K562 (cell line): ENCODE measurements around the gene GNAT2. TPM values are rescaled to one million over a fixed set of nuclear protein-coding genes. Genes with fewer than 3 reads are reported as not detected.

Source experiments
- BMI1 ChIP-seq: fragments of 150-350 bp; IDR thresholded peaks from 2 replicates; pipeline ENCODE4 v1.6.1; 2014; ENCODE audit warnings: low read length
- CCNT2 ChIP-seq: IDR thresholded peaks from 2 replicates; pipeline ENCODE4 v1.6.1; 2011; ENCODE audit warnings: borderline replicate concordance, low read depth, mild to moderate bottlenecking, moderate library complexity, mixed read lengths, low read length; ENCODE audit not compliant: insufficient read length; ENCODE audit errors: extremely low read depth
- CSDE1 ChIP-seq, 2 experiments: fragments of 450-650 bp; IDR thresholded peaks; 2 replicates each; pipeline ENCODE4 v1.6.1; 2016; ENCODE audit warnings: mild to moderate bottlenecking in 1 of 2
- CXXC5 ChIP-seq: fragments of 250-450 bp; sonication (Bioruptor Pico); IDR thresholded peaks from 2 replicates; pipeline ENCODE4 v1.8.0; 2022; ENCODE audit warnings: inconsistent platforms, mild to moderate bottlenecking, moderate library complexity
- DNMT1 ChIP-seq: fragments of 450-650 bp; IDR thresholded peaks from 2 replicates; pipeline ENCODE4 v1.6.1; 2016; ENCODE audit warnings: antibody characterized with exemption, mild to moderate bottlenecking
- ELF1 ChIP-seq: fragments of 200-800 bp; sonication (Bioruptor generic); IDR thresholded peaks from 2 replicates; pipeline ENCODE4 v1.6.1; 2016; ENCODE audit warnings: missing genetic modification characterization, missing compliant biosample characterization
- HNRNPLL ChIP-seq: fragments of 200-400 bp; formaldehyde crosslinking; IDR thresholded peaks from 2 replicates; pipeline ENCODE4 v1.6.1; 2017; ENCODE audit warnings: low read length, low read depth, mild to moderate bottlenecking; ENCODE audit not compliant: poor library complexity, severe bottlenecking
- IRF2 ChIP-seq: sonication (generic); formaldehyde crosslinking; IDR thresholded peaks from 2 replicates; pipeline ENCODE4 v1.8.1; 2022; ENCODE audit warnings: mild to moderate bottlenecking, missing genetic modification reagents
- KLF1 ChIP-seq: fragments of 450-650 bp; IDR thresholded peaks from 2 replicates; pipeline ENCODE4 v1.6.1; 2016; ENCODE audit warnings: missing genetic modification characterization, missing compliant biosample characterization
- MAZ ChIP-seq, 2 experiments: fragments of 450-650 bp in 1 of 2; sonication (generic) in 1 of 2; formaldehyde crosslinking; IDR thresholded peaks in 1 of 2; conservative IDR thresholded peaks in 1 of 2; 2 replicates each; pipeline versions ENCODE4 v1.4.0 to v1.5.0; 2020; ENCODE audit warnings: mild to moderate bottlenecking in 1 of 2, missing genetic modification reagents in 1 of 2
- MED1 ChIP-seq: sonication (generic); formaldehyde crosslinking; IDR thresholded peaks from 2 replicates; pipeline ENCODE4 v1.8.1; 2023; ENCODE audit warnings: missing genetic modification reagents, borderline replicate concordance
- NCOA4 ChIP-seq: fragments of 450-650 bp; IDR thresholded peaks from 2 replicates; pipeline ENCODE4 v1.6.1; 2018; ENCODE audit warnings: mild to moderate bottlenecking; ENCODE audit not compliant: partially characterized antibody
- SRSF1 ChIP-seq: fragments of 200-400 bp; formaldehyde crosslinking; IDR thresholded peaks from 2 replicates; pipeline ENCODE4 v1.6.1; 2017; ENCODE audit warnings: mild to moderate bottlenecking, low read depth, low read length, moderate library complexity
- YBX1 ChIP-seq: fragments of 450-650 bp; IDR thresholded peaks from 2 replicates; pipeline ENCODE4 v1.7.1; 2016; ENCODE audit warnings: mild to moderate bottlenecking
- ZNF174 ChIP-seq: fragments of 250-450 bp; sonication (Bioruptor Pico); IDR thresholded peaks from 2 replicates; pipeline ENCODE4 v1.4.0; 2020; ENCODE audit warnings: mild to moderate bottlenecking
- ZNF316 ChIP-seq: fragments of 450-650 bp; IDR thresholded peaks from 2 replicates; pipeline ENCODE4 v1.6.1; 2016
- ZNF57 ChIP-seq: fragments of 450-650 bp; formaldehyde crosslinking; IDR thresholded peaks from 2 replicates; pipeline ENCODE4 v1.4.0; 2020; ENCODE audit warnings: mild to moderate bottlenecking, moderate library complexity
- polyA plus RNA-seq, 8 experiments: library from polyadenylated mRNA; depleted of rRNA in 4 of 8; stranded (reverse) in 5 of 8; unstranded in 3 of 8; fragments of >200 nt; fragmentation: Nextera tagmentation in 2 of 8; fragmentation: Illumina TruSeq in 1 of 8; extraction: Ambion mirVana in 2 of 8; extraction: Trizol in 1 of 8; gene quantifications; 2 replicates each; pipeline versions ENCODE4 v1.2.1 to v1.2.3, GENCODE V29; 2011 to 2014; ENCODE audit warnings: inconsistent platforms in 1 of 8, missing spikeins in 1 of 8
- total RNA-seq, 7 experiments: library from RNA; depleted of rRNA in 6 of 7; stranded (reverse); fragments of >200 nt in 6 of 7; fragmentation: Illumina TruSeq in 2 of 7; extraction: Trizol in 2 of 7; gene quantifications; 2 replicates each; pipeline versions ENCODE4 v1.2.1 to v1.2.3, GENCODE V29; 2011 to 2021; ENCODE audit warnings: low replicate concordance in 1 of 7
- TF ChIP-seq, protein P1 (sequence below): fragments of 250-450 bp; sonication (Bioruptor Pico); IDR thresholded peaks from 2 replicates; pipeline ENCODE4 v1.8.0; 2021; ENCODE audit warnings: mild to moderate bottlenecking, moderate library complexity
- TF ChIP-seq, protein P2 (sequence below): fragments of 450-650 bp; IDR thresholded peaks from one replicate; pipeline ENCODE4 v1.6.1; 2018; ENCODE audit warnings: mild to moderate bottlenecking, moderate library complexity; ENCODE audit not compliant: partially characterized antibody
- TF ChIP-seq, protein P3 (sequence below): fragments of 250-450 bp; sonication (Bioruptor Pico); IDR thresholded peaks from 2 replicates; pipeline ENCODE4 v1.5.0; 2021
- TF ChIP-seq, protein P4 (sequence below): fragments of 450-650 bp; conservative IDR thresholded peaks from 2 replicates; pipeline ENCODE4 v1.6.1; 2016; ENCODE audit warnings: missing genetic modification characterization, low read depth, mild to moderate bottlenecking, missing compliant biosample characterization, moderate library complexity
- TF ChIP-seq, protein P5 (sequence below): fragments of 150-350 bp; IDR thresholded peaks from 2 replicates; pipeline ENCODE4 v1.6.1; 2014; ENCODE audit warnings: low read depth, mild to moderate bottlenecking, low read length, borderline replicate concordance

The GNAT2 gene
- total and polyA plus RNA-seq, 9 of the 15 experiments (the other 6 are each of a cell fraction or from before 2014, with no cell fraction given): 0.06 to 0.52 (median 0.24) TPM; not detected in 1

DNA sequence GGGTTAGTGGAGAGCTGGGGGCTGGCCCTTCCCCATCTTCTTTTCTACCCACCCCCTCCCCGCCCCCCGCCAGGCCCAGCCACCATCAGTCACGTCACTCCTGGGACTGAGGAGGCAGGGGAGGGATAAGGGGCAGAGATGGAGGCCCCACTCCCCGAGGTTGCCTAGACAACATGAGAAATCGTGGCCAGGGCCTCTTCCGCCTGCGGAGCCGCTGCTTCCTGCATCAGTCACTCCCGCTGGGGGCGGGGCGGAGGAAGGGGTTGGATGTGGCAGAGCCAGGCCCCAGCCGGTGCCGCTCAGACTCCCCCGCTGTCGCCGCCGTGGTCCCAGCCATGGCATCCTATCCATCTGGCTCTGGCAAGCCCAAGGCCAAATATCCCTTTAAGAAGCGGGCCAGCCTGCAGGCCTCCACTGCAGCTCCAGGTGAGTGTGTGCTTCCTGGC is 1.4 kb upstream of the GNAT2 start (continued):
- TF ChIP-seq, protein P1, sequence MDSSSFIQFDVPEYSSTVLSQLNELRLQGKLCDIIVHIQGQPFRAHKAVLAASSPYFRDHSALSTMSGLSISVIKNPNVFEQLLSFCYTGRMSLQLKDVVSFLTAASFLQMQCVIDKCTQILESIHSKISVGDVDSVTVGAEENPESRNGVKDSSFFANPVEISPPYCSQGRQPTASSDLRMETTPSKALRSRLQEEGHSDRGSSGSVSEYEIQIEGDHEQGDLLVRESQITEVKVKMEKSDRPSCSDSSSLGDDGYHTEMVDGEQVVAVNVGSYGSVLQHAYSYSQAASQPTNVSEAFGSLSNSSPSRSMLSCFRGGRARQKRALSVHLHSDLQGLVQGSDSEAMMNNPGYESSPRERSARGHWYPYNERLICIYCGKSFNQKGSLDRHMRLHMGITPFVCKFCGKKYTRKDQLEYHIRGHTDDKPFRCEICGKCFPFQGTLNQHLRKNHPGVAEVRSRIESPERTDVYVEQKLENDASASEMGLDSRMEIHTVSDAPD (CRISPR knock-in tag): no peak
- TF ChIP-seq CCNT2: peak; percentile 18
- TF ChIP-seq, protein P2, sequence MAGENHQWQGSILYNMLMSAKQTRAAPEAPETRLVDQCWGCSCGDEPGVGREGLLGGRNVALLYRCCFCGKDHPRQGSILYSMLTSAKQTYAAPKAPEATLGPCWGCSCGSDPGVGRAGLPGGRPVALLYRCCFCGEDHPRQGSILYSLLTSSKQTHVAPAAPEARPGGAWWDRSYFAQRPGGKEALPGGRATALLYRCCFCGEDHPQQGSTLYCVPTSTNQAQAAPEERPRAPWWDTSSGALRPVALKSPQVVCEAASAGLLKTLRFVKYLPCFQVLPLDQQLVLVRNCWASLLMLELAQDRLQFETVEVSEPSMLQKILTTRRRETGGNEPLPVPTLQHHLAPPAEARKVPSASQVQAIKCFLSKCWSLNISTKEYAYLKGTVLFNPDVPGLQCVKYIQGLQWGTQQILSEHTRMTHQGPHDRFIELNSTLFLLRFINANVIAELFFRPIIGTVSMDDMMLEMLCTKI: no peak
- TF ChIP-seq KLF1 (tag): no peak
- no peak for TF ChIP-seq DNMT1
- TF ChIP-seq SRSF1: no peak
- peak; percentile 88 for TF ChIP-seq ELF1 (tag)
- TF ChIP-seq, protein P3, sequence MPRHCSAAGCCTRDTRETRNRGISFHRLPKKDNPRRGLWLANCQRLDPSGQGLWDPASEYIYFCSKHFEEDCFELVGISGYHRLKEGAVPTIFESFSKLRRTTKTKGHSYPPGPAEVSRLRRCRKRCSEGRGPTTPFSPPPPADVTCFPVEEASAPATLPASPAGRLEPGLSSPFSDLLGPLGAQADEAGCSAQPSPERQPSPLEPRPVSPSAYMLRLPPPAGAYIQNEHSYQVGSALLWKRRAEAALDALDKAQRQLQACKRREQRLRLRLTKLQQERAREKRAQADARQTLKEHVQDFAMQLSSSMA: no peak
- TF ChIP-seq, protein P4, sequence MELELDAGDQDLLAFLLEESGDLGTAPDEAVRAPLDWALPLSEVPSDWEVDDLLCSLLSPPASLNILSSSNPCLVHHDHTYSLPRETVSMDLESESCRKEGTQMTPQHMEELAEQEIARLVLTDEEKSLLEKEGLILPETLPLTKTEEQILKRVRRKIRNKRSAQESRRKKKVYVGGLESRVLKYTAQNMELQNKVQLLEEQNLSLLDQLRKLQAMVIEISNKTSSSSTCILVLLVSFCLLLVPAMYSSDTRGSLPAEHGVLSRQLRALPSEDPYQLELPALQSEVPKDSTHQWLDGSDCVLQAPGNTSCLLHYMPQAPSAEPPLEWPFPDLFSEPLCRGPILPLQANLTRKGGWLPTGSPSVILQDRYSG (tag): no peak
- peak; percentile 48 to 63; a peak in 3 of 4 replicates for TF ChIP-seq MAZ (CRISPR knock-in tag; conservative IDR thresholded peaks at IDR 0.05 in 1 of 2, IDR thresholded peaks at IDR 0.05 in 1 of 2)
- TF ChIP-seq IRF2 (CRISPR knock-in tag): no peak
- TF ChIP-seq ZNF316: no peak
- TF ChIP-seq BMI1: peak; percentile 87
- TF ChIP-seq NCOA4: no peak
- TF ChIP-seq ZNF57 (CRISPR knock-in tag): 0 out of 2 replicates have a peak, but pooled peaks have one; percentile 17
- TF ChIP-seq YBX1: no peak
- peak in 1 of 2 experiments; percentile 56; a peak in 1 of 4 replicates for TF ChIP-seq CSDE1 (IDR thresholded peaks at IDR 0.05)
- TF ChIP-seq ZNF174: no peak
- TF ChIP-seq, protein P5, sequence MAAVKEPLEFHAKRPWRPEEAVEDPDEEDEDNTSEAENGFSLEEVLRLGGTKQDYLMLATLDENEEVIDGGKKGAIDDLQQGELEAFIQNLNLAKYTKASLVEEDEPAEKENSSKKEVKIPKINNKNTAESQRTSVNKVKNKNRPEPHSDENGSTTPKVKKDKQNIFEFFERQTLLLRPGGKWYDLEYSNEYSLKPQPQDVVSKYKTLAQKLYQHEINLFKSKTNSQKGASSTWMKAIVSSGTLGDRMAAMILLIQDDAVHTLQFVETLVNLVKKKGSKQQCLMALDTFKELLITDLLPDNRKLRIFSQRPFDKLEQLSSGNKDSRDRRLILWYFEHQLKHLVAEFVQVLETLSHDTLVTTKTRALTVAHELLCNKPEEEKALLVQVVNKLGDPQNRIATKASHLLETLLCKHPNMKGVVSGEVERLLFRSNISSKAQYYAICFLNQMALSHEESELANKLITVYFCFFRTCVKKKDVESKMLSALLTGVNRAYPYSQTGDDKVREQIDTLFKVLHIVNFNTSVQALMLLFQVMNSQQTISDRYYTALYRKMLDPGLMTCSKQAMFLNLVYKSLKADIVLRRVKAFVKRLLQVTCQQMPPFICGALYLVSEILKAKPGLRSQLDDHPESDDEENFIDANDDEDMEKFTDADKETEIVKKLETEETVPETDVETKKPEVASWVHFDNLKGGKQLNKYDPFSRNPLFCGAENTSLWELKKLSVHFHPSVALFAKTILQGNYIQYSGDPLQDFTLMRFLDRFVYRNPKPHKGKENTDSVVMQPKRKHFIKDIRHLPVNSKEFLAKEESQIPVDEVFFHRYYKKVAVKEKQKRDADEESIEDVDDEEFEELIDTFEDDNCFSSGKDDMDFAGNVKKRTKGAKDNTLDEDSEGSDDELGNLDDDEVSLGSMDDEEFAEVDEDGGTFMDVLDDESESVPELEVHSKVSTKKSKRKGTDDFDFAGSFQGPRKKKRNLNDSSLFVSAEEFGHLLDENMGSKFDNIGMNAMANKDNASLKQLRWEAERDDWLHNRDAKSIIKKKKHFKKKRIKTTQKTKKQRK: no peak
- peak; percentile 53; the same call in 1 of the 2 replicates for TF ChIP-seq CXXC5 (CRISPR knock-in tag)
- no peak for TF ChIP-seq MED1 (CRISPR knock-in tag)
- peak; percentile 67 for TF ChIP-seq HNRNPLL
